Progenitor cell of endocrine pancreas (in vitro differentiated cells): Measurements from ENCODE around the gene PCYT1B. TPM values are rescaled to one million over a fixed set of nuclear protein-coding genes. Genes with fewer than 3 reads are reported as not detected.

Experiments used
- DNase-seq: peaks from one replicate; pipeline ENCODE4 v3.0.0; 2021; ENCODE audit warnings: low spot score; ENCODE audit not compliant: unreplicated experiment
- H3K27ac Mint-ChIP-seq: 2 replicates; pipeline ENCODE4 v1.8.0; 2021; ENCODE audit warnings: mild to moderate bottlenecking, moderate library complexity, mixed read lengths
- H3K27me3 Mint-ChIP-seq: 2 replicates; pipeline ENCODE4 v1.8.0; 2021; ENCODE audit warnings: mixed read lengths
- H3K36me3 Mint-ChIP-seq: 2 replicates; pipeline ENCODE4 v1.8.0; 2022; ENCODE audit warnings: mixed read lengths; ENCODE audit not compliant: insufficient read depth
- H3K4me1 Mint-ChIP-seq: 2 replicates; pipeline ENCODE4 v1.8.0; 2021; ENCODE audit warnings: low read depth, mixed read lengths
- H3K4me3 Mint-ChIP-seq: 2 replicates; pipeline ENCODE4 v1.8.0; 2021; ENCODE audit warnings: low read depth, mild to moderate bottlenecking, moderate library complexity, mixed read lengths
- H3K9me3 Mint-ChIP-seq: 2 replicates; pipeline ENCODE4 v1.8.0; 2021; ENCODE audit warnings: low read depth, mixed read lengths
- total RNA-seq: library from RNA; stranded (reverse); gene quantifications from 2 replicates; pipeline ENCODE4 v1.2.1, GENCODE V29; 2021
- TF ChIP-seq, protein P1 (sequence below): fragments of 200-600 bp; sonication (generic); IDR thresholded peaks from one replicate; pipeline ENCODE4 v1.5.0; 2021; ENCODE audit warnings: antibody characterized with exemption, mild to moderate bottlenecking; ENCODE audit not compliant: unreplicated experiment

PCYT1B gene
- total RNA-seq, 1 donor from 2014 or later = 26.6 TPM

DNA sequence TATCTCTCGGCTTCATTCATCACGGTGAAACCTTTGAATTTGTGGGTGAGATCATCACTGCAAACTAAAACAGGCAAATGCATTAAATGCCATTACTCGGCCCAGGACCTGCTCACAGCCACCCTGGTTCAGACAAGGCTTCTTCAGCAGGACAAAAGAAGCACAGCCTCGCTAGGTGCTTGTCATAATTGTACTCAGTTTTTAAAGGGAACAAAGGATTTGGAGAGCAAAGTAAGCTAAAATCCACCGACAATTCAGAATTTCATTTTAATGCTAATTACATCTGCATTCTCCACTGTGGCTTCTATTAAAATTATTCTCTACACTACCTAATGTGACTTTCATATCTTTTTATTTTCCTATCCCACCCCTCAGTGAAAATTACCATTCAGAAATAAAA lies 57.0 kb downstream of the PCYT1B start:
- no peak for DNase-seq

GRCh38 chrX:24577091-24577490 lies 70.1 kb downstream of the PCYT1B start:
- TF ChIP-seq, protein P1, sequence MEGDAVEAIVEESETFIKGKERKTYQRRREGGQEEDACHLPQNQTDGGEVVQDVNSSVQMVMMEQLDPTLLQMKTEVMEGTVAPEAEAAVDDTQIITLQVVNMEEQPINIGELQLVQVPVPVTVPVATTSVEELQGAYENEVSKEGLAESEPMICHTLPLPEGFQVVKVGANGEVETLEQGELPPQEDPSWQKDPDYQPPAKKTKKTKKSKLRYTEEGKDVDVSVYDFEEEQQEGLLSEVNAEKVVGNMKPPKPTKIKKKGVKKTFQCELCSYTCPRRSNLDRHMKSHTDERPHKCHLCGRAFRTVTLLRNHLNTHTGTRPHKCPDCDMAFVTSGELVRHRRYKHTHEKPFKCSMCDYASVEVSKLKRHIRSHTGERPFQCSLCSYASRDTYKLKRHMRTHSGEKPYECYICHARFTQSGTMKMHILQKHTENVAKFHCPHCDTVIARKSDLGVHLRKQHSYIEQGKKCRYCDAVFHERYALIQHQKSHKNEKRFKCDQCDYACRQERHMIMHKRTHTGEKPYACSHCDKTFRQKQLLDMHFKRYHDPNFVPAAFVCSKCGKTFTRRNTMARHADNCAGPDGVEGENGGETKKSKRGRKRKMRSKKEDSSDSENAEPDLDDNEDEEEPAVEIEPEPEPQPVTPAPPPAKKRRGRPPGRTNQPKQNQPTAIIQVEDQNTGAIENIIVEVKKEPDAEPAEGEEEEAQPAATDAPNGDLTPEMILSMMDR = no peak
- no peaks in the 10 kb centered on the region for H3K9me3 Mint-ChIP-seq
- peaks cover 7% of the 10 kb centered on the region for H3K4me1 Mint-ChIP-seq
- no peak for DNase-seq
- no peaks in the 10 kb centered on the region for H3K27me3 Mint-ChIP-seq
- H3K27ac Mint-ChIP-seq = no peak overlapping the region
- peaks cover 37% of the 10 kb centered on the region for H3K36me3 Mint-ChIP-seq
- H3K4me3 Mint-ChIP-seq = no peak overlapping the region

More for the DNA sequence above, 57.0 kb downstream of the PCYT1B start:
- H3K36me3 Mint-ChIP-seq = peaks cover 19% of the 10 kb centered on the region
- no peaks in the 10 kb centered on the region for H3K9me3 Mint-ChIP-seq
- TF ChIP-seq, protein P1 = no peak
- no peak overlapping the region for H3K4me3 Mint-ChIP-seq
- H3K27ac Mint-ChIP-seq = no peak overlapping the region
- H3K4me1 Mint-ChIP-seq = peaks cover 2% of the 10 kb centered on the region
- no peaks in the 10 kb centered on the region for H3K27me3 Mint-ChIP-seq

DNA sequence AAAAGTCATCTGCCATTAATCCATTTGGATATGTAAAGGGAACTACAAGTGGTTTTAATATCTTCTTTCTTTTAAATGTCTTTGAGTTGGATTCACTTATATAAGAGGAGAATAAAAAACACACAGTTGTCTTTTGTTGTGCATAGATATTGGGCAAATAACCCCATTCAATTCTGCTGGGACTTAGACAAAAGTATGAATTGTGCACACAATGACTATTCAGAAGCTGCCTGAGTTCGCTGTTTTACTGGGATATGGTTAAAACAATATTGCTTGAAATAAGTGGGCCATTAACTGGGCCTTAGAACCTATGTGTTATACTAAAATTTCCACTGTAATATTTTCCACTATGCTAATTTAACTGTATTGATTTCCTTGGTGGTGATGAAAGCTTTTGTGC lies 71.7 kb downstream of the PCYT1B start:
- Mint-ChIP-seq H3K4me3 (no peak overlapping the region), H3K36me3 (peaks cover 28% of the 10 kb centered on the region), H3K27ac (no peak overlapping the region), H3K9me3 (no peaks in the 10 kb centered on the region), H3K4me1 (peaks cover 7% of the 10 kb centered on the region), H3K27me3 (no peaks in the 10 kb centered on the region)
- TF ChIP-seq, protein P1 = no peak
- no peak for DNase-seq

- no peak overlapping the region for H3K27ac Mint-ChIP-seq
Observed at GRCh38 chrX:24574743-24575142, 72.4 kb downstream of the PCYT1B start.

DNA sequence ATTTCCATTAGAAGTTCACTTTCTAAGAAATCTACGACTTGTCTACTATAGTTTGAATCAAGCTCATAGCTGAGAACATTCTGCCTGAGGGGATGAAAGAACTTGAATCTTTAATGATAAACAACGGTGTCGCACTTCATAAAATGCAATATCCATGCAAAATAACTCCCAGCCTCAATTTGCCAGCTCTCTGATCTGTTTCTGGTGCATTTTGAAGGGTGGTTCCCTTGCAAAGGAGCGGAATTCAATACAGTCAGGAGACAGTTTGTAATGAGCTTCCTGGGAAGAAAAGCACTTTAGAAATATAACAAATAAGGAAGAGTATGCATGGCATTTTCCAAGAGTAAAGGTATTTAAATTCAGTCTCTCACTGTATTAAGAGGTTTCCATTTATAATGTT lies 80.0 kb downstream of the PCYT1B start:
- TF ChIP-seq, protein P1 = no peak
- peaks cover 3% of the 10 kb centered on the region for H3K27me3 Mint-ChIP-seq
- no peak overlapping the region for H3K4me3 Mint-ChIP-seq

More at GRCh38 chrX:24574743-24575142, 72.4 kb downstream of the PCYT1B start:
- H3K27me3 Mint-ChIP-seq = no peaks in the 10 kb centered on the region
- TF ChIP-seq, protein P1 = no peak
- peaks cover 7% of the 10 kb centered on the region for H3K4me1 Mint-ChIP-seq
- DNase-seq = no peak
- no peaks in the 10 kb centered on the region for H3K9me3 Mint-ChIP-seq
- H3K36me3 Mint-ChIP-seq = peaks cover 28% of the 10 kb centered on the region
- no peak overlapping the region for H3K4me3 Mint-ChIP-seq

More for the DNA sequence above, 80.0 kb downstream of the PCYT1B start:
- Mint-ChIP-seq H3K9me3 (no peaks in the 10 kb centered on the region), H3K27ac (no peak overlapping the region), H3K36me3 (peaks cover 16% of the 10 kb centered on the region), H3K4me1 (peaks cover 2% of the 10 kb centered on the region)
- no peak for DNase-seq
